Kidney glomerular epithelial cell (primary cell): ENCODE results near the gene CLDN22.
A peak's percentile ranks its signal among the peaks of the same experiment; 100 is the strongest.

Experiments
- DNase-seq: peaks from one replicate; lab custom pipeline; 2025; lab: John Stamatoyannopoulos, UW

CLDN22 gene

DNA sequence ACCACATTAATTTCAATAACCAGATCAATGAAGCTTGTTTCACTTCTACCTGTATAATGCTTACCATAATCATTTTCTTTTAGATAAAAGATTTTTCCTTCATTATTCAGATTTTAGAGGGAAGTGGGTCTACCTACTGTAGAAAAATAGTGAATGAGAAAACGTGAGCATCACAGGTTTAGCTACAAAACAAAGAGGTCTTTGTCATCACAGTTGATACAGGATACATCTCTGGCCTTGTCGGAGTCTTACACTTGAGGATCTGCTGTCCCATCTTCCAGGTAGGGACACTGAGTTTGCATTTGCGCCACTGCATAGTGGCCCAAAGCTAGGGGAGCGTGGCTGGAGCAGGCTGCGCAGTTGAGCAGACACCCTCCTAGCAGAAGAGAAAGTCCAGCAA lies 1.4 kb upstream of the CLDN22 start:
- no peak for DNase-seq

DNA sequence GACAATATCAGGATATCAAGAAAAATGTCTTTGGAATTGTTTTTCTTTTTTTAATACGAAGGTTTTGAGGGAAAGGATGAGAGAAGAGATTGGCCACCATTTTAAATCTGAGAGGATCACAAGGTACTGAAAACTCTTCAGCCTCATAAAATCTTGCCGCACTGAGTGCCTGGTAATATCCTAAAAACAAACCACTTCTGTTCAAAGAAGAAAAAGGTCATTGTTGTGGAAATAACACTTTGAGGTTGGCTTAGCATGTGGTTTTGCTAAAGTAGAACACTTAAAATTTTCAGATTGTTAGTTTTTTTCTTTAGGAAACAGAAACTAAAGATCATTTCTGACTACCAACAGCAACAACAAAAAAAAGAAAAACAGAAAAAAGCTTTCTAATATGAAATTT lies 1.0 kb upstream of the CLDN22 start:
- no peak for DNase-seq

- no peak for DNase-seq
Measured at GRCh38 chr4:183318656-183319055, 1.4 kb downstream of the CLDN22 start.

GRCh38 chr4:183314806-183315205 lies 5.3 kb downstream of the CLDN22 start:
- DNase-seq = no peak

DNA sequence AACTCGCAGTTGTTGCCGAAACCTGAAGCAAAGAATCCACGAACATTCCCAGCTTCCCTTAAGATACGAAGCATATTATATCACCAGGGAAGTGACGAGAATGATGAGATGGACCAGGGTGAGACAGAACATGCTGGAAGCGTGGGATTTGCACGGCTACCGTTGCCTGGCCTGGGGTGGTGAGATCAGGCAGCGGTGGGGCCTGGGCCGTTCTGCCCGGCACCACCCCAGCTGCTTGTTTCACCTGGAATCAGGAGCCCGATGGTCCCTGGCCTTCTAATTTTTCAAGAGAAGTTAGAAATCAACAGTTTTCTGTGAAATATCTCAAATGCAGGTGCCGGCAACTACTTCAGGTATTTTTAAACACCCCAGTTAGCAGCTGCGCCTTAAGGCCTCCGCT lies 5.7 kb downstream of the CLDN22 start:
- no peak for DNase-seq

- no peak for DNase-seq
Measured at GRCh38 chr4:183312841-183313240, 7.2 kb downstream of the CLDN22 start.

GRCh38 chr4:183306811-183307210 lies 13.3 kb downstream of the CLDN22 start:
- DNase-seq = no peak

DNA sequence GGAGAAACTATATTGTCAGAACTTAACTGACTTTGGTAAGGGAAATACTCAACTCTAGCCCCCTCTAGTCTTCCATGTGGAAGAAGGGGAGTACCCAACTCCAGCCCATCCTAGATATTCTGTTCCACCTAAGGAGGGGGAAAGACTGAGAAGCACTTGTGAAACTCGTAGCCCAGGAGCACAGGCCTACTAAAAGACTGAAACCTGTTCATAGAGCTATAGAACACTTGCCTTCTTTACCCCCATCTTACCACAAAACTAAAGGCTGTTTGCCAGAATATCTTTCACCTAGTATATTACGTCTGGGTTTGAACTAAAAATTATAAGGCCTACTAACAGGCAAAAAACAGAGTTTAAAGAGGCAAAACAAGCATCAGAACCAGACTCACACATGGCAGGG lies 15.5 kb downstream of the CLDN22 start:
- DNase-seq = no peak

GRCh38 chr4:183304067-183304466 lies 16.0 kb downstream of the CLDN22 start:
- DNase-seq = no peak

- no peak for DNase-seq
Measured at GRCh38 chr4:183303301-183303700, 16.8 kb downstream of the CLDN22 start.

DNA sequence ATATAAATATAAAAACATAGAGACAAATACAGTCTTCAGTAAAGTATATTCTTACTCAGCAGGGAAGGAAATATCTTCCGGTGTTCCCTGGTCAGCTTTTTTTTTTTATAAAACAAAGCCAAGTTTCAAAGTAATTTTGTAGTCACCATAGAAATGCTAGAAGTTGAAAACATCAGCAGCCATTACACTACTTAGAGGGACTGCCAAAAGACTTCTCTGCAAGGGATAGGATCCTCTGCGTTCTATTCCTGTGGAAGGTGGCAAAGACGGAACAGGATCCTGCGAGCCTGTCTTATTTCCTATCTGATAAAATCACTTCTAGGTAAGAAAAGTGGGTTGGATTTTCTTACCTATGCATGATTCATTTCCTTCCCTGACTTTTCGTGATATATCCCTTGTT lies 19.4 kb downstream of the CLDN22 start:
- DNase-seq = no peak

DNA sequence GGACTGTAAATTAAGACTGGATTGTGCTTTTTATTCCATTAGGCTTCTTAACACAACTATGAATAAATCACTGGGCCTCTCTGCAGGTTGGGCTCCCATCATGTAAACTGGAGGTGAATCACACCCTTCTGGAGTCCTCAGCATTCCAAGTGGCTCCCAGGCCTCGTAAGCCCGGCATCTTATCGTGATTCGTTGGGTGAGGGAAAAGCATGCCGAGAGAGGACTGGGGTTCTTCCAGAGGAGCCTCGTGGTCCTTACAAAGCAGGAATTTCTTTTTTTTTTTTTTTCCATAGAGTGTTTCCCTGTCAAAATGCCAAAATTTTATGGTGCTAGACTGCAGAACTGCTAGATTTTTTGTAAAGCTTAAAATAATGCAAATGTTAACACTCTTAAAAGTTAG lies 20.0 kb downstream of the CLDN22 start:
- no peak for DNase-seq

GRCh38 chr4:183299464-183299863 lies 20.6 kb downstream of the CLDN22 start:
- no peak for DNase-seq

- no peak for DNase-seq
Measured at GRCh38 chr4:183297675-183298074, 22.4 kb downstream of the CLDN22 start.

DNA sequence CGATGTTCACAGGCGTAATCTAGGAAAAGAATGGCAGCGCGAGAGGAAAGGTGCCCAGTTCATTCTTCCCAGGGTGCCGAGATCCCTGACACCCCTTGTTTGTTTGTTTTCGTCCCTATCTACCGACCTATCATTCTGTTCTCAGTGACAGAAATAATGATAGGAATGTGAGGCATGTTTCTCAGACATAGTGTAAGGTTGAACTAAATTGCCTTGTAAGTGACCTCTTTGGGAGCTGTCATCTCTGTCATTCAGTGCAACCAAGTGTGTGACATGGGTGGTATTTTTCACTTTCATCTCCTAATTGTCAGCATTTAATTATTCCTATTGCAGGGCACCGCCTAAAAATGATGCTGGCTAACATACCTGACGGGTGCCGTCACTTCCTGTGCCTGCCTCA lies 24.4 kb downstream of the CLDN22 start:
- DNase-seq = no peak

DNA sequence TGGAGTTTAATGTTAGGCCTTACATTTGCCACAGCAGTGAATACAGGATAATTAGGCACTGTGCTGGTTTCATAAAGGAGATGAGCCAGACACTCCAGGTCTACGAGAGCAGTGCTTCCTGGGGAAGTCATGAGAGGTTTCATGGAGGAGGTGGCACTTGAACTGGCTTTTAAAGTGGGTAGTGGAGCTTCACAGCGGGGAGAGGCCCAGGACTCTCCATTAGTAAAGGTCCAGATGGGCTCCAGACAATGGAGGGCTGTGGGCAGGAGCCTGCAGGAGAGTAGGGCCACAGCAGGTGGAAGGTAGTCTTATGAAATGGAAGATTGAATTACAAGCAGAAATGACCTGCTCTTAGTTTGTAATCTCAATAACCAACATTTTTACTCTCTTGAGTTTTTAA lies 29.0 kb downstream of the CLDN22 start:
- DNase-seq = no peak

GRCh38 chr4:183289688-183290087 lies 30.4 kb downstream of the CLDN22 start:
- DNase-seq = no peak

GRCh38 chr4:183288955-183289354 lies 31.1 kb downstream of the CLDN22 start:
- no peak for DNase-seq

DNA sequence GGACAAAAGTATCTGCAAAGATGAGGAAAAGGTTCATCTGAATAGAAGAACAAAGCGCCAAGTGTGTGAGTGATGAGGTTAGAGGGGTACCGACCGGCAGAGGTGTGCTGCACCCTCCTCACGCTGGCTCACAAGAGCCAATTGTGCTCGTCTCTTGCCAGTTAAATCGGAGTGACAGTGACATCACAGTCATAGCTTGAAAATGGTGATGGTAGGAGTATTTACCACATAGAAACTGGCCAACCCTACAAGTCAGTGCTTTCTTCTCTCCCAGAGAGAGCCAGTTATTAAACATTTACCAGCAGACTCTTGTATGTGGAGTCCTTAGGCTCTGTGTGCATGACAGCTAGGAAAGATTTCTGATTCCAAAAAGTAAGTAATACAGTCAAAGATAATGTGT lies 32.4 kb downstream of the CLDN22 start:
- no peak for DNase-seq

DNA sequence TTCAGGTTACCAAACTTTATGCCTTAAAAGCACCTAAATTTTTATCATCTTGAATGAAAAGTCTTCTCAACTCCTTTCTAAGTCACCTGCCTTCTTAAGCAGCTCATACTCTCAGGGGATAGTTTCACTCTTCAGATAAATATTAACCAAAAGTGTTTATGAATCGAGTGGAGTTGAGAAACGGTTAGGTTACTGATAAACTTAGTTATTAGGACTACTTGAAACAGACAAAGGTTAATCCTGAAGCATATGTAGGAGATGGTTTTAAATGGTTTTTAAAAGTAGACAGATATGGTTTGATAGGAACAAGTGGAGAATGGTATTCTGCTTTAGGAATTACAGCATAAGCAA lies 32.8 kb downstream of the CLDN22 start:
- DNase-seq = peak; percentile 44

DNA sequence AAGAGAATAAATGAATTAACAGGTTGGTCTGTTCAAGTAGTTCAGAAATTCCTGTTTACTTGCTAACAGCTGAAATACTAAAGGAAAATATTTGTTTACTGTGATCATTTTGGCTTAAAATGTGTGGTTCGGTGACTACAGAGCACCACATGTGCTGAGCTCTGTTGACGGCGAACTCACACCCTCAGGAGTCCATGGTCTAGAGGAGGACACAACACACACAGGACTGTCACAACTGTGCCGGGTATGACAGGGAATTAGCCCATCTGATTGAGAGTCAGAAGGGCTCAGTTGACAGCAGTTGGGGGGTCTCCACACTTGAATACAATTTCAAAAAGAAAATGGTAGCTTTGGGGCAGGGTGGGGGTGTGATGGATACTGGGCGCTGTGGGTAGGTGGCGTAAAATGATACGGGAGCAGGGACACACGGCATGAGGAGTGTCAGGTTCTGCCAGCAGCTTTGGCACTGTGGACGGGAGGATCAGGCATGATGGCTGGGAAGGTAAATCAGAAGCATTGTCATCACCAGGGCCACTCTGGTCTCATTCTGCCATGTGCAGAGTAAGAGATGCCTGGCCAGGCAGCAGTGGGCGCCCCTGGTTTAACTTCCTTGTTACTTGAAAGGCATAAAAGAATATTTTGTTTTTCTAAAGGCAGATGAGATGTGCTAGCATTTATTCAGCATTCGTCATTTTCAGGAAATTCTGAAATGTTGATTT lies 33.3 kb downstream of the CLDN22 start:
- no peak for DNase-seq

- no peak for DNase-seq
Measured at GRCh38 chr4:183285886-183286285, 34.2 kb downstream of the CLDN22 start.

GRCh38 chr4:183284965-183285364 lies 35.1 kb downstream of the CLDN22 start:
- no peak for DNase-seq

- DNase-seq = no peak
Measured at GRCh38 chr4:183284258-183284785, 35.8 kb downstream of the CLDN22 start.
